GM19438 (cell line): ENCODE measurements around the gene TAX1BP1.

Source experiments
- ATAC-seq: cut with Tn5 transposase; IDR thresholded peaks from one replicate; pipeline ENCODE4 v1.9.1; 2021; ENCODE audit warnings: low read depth; ENCODE audit not compliant: unreplicated experiment

Gene TAX1BP1

DNA sequence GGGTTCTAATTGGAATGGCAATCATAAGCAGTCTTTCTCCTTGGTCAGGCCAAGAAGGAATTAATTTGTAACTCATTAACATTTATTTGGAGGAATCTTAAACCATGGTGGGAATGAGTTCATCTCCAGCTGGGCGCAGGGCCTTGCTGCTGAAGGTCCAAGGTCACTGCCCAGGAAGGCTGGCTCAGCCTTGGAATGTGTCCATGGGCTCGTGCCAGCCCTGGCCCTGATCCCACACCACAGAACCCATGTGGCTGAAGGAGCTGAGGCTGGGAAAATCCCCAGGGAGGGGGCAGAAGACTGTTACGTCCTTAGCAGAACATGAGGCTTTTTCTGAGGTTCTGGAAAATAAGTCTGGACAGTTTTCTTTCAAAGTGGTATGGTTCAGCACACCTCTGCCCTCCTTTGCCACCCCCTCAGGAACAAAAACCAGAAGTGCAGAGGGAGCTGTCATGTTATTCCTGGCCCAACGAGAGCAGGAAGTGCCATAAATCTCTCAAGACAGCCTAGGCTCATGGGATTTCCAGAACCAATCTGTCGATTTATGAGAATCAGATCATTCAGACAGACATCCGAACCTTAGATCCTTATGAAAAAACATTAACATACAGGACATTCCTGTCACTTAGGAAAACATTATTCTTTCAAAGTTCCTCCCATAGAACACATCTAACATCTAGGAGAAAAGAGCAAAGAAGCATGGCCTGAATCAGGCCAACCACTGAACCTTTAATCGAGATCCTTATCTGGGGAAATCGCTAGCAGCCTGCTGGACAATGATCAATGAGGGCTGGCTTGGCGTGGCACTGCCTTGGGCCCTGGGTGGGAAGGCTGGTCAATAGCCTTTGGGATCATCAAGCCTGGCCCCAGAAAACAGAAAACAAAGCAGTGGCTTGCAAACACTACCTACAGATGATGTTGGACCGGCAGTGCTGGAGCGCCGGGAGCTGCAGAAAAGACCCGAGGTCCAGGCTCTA, 134.3 kb downstream of the TAX1BP1 start:
- ATAC-seq = no peak

GRCh38 chr7:27875061-27875460, 135.1 kb downstream of the TAX1BP1 start:
- no peak for ATAC-seq

GRCh38 chr7:27875832-27876231, 135.9 kb downstream of the TAX1BP1 start:
- ATAC-seq = no peak

- no peak for ATAC-seq
Measured at GRCh38 chr7:27876756-27877155, 136.8 kb downstream of the TAX1BP1 start.
